Parathyroid adenoma (tissue), 2 donors: ENCODE results near the gene FGFR2.

Experiments used
- H2AFZ ChIP-seq: fragments of 300-600 bp; sonication (generic); one replicate; pipeline ENCODE4 v1.7.0; 2017; ENCODE audit warnings: antibody characterized with exemption, mild to moderate bottlenecking
- H3K27ac ChIP-seq: fragments of 300-600 bp; sonication (generic); one replicate; pipeline ENCODE4 v1.7.0; 2017
- H3K27me3 ChIP-seq: fragments of 300-600 bp; sonication (generic); one replicate; pipeline ENCODE4 v1.7.0; 2017; ENCODE audit warnings: low read length; ENCODE audit not compliant: control insufficient read depth, insufficient read depth
- H3K36me3 ChIP-seq: fragments of 300-600 bp; sonication (generic); one replicate; pipeline ENCODE4 v1.7.0; 2017; ENCODE audit warnings: low read length; ENCODE audit not compliant: control insufficient read depth, insufficient read depth
- H3K4me1 ChIP-seq: fragments of 300-600 bp; sonication (generic); one replicate; pipeline ENCODE4 v1.7.0; 2017; ENCODE audit warnings: control low read depth
- H3K4me2 ChIP-seq: fragments of 300-600 bp; sonication (generic); one replicate; pipeline ENCODE4 v1.7.0; 2017; ENCODE audit warnings: low read length
- H3K4me3 ChIP-seq: fragments of 300-600 bp; sonication (generic); one replicate; pipeline ENCODE4 v1.7.0; 2017; ENCODE audit warnings: low read depth, low read length
- H3K79me2 ChIP-seq: fragments of 300-600 bp; sonication (generic); one replicate; pipeline ENCODE4 v1.7.0; 2017; ENCODE audit warnings: control low read depth
- H3K9ac ChIP-seq: fragments of 300-600 bp; sonication (generic); one replicate; pipeline ENCODE4 v1.7.0; 2017; ENCODE audit warnings: mild to moderate bottlenecking
- H3K9me3 ChIP-seq: fragments of 300-600 bp; sonication (generic); one replicate; pipeline ENCODE4 v1.7.0; 2017; ENCODE audit warnings: low read length; ENCODE audit not compliant: control insufficient read depth
- CTCF ChIP-seq: fragments of 300-600 bp; sonication (generic); IDR thresholded peaks from one replicate; pipeline ENCODE4 v1.7.0; 2017; ENCODE audit warnings: antibody characterized with exemption, mild to moderate bottlenecking
- donor health status: primary hyperparathyroidism.

FGFR2 gene

GRCh38 chr10:121613456-121613855 lies 15.2 kb upstream of the FGFR2 start:
- TF ChIP-seq CTCF, result no peak
- H3K9me3 ChIP-seq, result no peaks in the 10 kb centered on the region
- no peak overlapping the region for H3K27ac ChIP-seq
- no peaks in the 10 kb centered on the region for H3K36me3 ChIP-seq
- H2AFZ ChIP-seq, result no peak overlapping the region
- no peak overlapping the region for H3K4me2 ChIP-seq
- peaks cover 25% of the 10 kb centered on the region for H3K4me1 ChIP-seq
- no peak overlapping the region for H3K9ac ChIP-seq
- H3K27me3 ChIP-seq, result no peaks in the 10 kb centered on the region
- H3K79me2 ChIP-seq, result no peaks in the 10 kb centered on the region
- H3K4me3 ChIP-seq, result no peak overlapping the region

GRCh38 chr10:121611393-121612159 lies 13.3 kb upstream of the FGFR2 start:
- Histone ChIP-seq H3K4me1 (peaks cover 27% of the 10 kb centered on the region), H3K79me2 (no peaks in the 10 kb centered on the region), H3K27me3 (no peaks in the 10 kb centered on the region), H2AFZ (peak overlapping the region; percentile 40), H3K27ac (no peak overlapping the region), H3K36me3 (no peaks in the 10 kb centered on the region), H3K9ac (no peak overlapping the region), H3K9me3 (no peaks in the 10 kb centered on the region), H3K4me2 (peak overlapping the region; percentile 19), H3K4me3 (no peak overlapping the region)
- TF ChIP-seq CTCF, result no peak

GRCh38 chr10:121610798-121611323 lies 12.6 kb upstream of the FGFR2 start:
- Histone ChIP-seq H2AFZ (peak overlapping the region; percentile 3), H3K27me3 (no peaks in the 10 kb centered on the region), H3K9ac (no peak overlapping the region), H3K4me2 (peak overlapping the region; percentile 19), H3K79me2 (no peaks in the 10 kb centered on the region), H3K4me3 (no peak overlapping the region), H3K4me1 (peaks cover 27% of the 10 kb centered on the region), H3K27ac (peak overlapping the region; percentile 2), H3K9me3 (no peaks in the 10 kb centered on the region), H3K36me3 (no peaks in the 10 kb centered on the region)
- TF ChIP-seq CTCF, result no peak

- no peaks in the 10 kb centered on the region for H3K9me3 ChIP-seq
- no peaks in the 10 kb centered on the region for H3K27me3 ChIP-seq
- peak overlapping the region; percentile 18 for H3K4me2 ChIP-seq
- H2AFZ ChIP-seq, result peak overlapping the region; percentile 2
- H3K9ac ChIP-seq, result no peak overlapping the region
- no peak for TF ChIP-seq CTCF
- H3K27ac ChIP-seq, result peak overlapping the region; percentile 2
- no peak overlapping the region for H3K4me3 ChIP-seq
- H3K4me1 ChIP-seq, result peaks cover 24% of the 10 kb centered on the region
- H3K79me2 ChIP-seq, result no peaks in the 10 kb centered on the region
- no peaks in the 10 kb centered on the region for H3K36me3 ChIP-seq
These were observed 11.5 kb upstream of the FGFR2 start for GRCh38 chr10:121609426-121610380.
